Esophagus squamous epithelium (tissue), 5 donors: ENCODE results near the gene EDA. TPM values are rescaled to one million over a fixed set of nuclear protein-coding genes. Genes with fewer than 3 reads are reported as not detected.
"Not testable (repeated sequence)": the region's sequence is repeated elsewhere in the genome, so short reads cannot be mapped to it uniquely, and the experiment has no call there.

Experiments used
- DNase-seq: peaks from one replicate; lab custom pipeline; 2025; lab: John Stamatoyannopoulos, UW
- H3K27ac ChIP-seq, 4 donors: fragments of 200-600 bp; sonication (generic); one replicate each; pipeline ENCODE4 v1.5.1; 2016 to 2019; ENCODE audit warnings: mild to moderate bottlenecking in 1 of 4
- H3K27me3 ChIP-seq, 4 donors: fragments of 200-600 bp; sonication (generic); 1 replicate in 3 of 4; 2 replicates in 1 of 4; pipeline versions ENCODE4 v1.5.1 to v1.6.0; 2017 to 2021; ENCODE audit warnings: antibody characterized with exemption in 1 of 4
- H3K36me3 ChIP-seq, 3 donors: fragments of 200-600 bp; sonication (generic); one replicate each; pipeline ENCODE4 v1.5.1; 2016 to 2019
- H3K4me1 ChIP-seq, 3 donors: fragments of 200-600 bp; sonication (generic); one replicate each; pipeline ENCODE4 v1.5.1; 2017 to 2019
- H3K4me3 ChIP-seq, 4 donors: fragments of 200-600 bp; sonication (generic); 1 replicate in 3 of 4; 2 replicates in 1 of 4; pipeline ENCODE4 v1.5.1; 2016 to 2019; ENCODE audit warnings: mild to moderate bottlenecking in 2 of 4, moderate library complexity in 1 of 4
- H3K9me3 ChIP-seq, 3 donors: fragments of 200-600 bp; sonication (generic); one replicate each; pipeline ENCODE4 v1.5.1; 2016 to 2019
- POLR2A ChIP-seq, 4 donors: fragments of 450-650 bp; IDR thresholded peaks; one replicate each; pipeline ENCODE4 v1.6.1; 2017; ENCODE audit warnings: antibody characterized with exemption in 4 of 4, mild to moderate bottlenecking in 4 of 4, moderate library complexity in 3 of 4
- WGBS, 2 donors: methylation state at CpG; one replicate each; pipeline ENCODE4 v1.1.5; 2018; 5-methylcytosine and 5-hydroxymethylcytosine counted together
- intact Hi-C: fragments of 100-400 bp; cut with DNase I; formaldehyde crosslinking; loops from one replicate; pipeline ENCODE4 v1.15.0; 2022
- total RNA-seq, 4 donors: library from RNA; depleted of rRNA; stranded (reverse); fragments of >200 nt; gene quantifications; one replicate each; pipeline ENCODE4 v1.1.0, GENCODE V29; 2016
- TF ChIP-seq, protein P1 (sequence below), 6 experiments: fragments of 450-650 bp in 4 of 6; fragments of 200-600 bp in 2 of 6; sonication (generic) in 2 of 6; IDR thresholded peaks; one replicate each; pipeline ENCODE4 v1.5.1; 2016 to 2019; ENCODE audit warnings: antibody characterized with exemption in 6 of 6, mild to moderate bottlenecking in 4 of 6, moderate library complexity in 4 of 6
- donor health status: DM: yes; HTN: yes; CAD: no.

EDA gene
- total RNA-seq, 4 donors from 2014 or later: 1.5 to 2.9 (median 2.4) TPM

DNA sequence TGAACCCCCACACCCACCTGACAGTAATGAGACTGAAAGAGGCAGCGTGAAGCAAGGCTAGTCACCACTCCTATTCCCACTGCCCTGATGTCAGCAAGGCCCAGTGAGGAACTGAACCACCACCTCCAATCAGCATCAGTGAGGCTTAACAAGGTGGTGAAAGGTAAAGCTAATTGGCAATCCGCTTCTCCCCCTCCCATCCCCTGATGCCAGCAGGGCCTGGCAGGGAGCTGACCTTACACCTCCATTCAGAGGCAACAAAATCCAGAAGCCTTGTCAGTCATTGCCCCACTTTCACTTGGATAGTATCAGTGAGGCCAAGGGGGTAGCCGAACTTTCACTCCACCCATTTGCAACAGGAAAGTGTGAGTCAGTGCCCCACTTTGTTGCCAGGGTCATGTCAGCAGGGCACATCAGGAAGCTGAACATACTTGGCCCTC is 373.1 kb downstream of the EDA start:
- no peak for DNase-seq
- H3K27ac ChIP-seq: no peak overlapping the region
- WGBS, 2 donors: 50% methylated on average over 2 of the region's 3 CpGs; no CpG with 5 or more reads in 1 of the 2 donors
- no peaks in the 10 kb centered on the region for H3K9me3 ChIP-seq
- intact Hi-C loops: no loop called here
- H3K4me1 ChIP-seq: no peaks in the 10 kb centered on the region
- H3K36me3 ChIP-seq: no peaks in the 10 kb centered on the region
- TF ChIP-seq, protein P1, sequence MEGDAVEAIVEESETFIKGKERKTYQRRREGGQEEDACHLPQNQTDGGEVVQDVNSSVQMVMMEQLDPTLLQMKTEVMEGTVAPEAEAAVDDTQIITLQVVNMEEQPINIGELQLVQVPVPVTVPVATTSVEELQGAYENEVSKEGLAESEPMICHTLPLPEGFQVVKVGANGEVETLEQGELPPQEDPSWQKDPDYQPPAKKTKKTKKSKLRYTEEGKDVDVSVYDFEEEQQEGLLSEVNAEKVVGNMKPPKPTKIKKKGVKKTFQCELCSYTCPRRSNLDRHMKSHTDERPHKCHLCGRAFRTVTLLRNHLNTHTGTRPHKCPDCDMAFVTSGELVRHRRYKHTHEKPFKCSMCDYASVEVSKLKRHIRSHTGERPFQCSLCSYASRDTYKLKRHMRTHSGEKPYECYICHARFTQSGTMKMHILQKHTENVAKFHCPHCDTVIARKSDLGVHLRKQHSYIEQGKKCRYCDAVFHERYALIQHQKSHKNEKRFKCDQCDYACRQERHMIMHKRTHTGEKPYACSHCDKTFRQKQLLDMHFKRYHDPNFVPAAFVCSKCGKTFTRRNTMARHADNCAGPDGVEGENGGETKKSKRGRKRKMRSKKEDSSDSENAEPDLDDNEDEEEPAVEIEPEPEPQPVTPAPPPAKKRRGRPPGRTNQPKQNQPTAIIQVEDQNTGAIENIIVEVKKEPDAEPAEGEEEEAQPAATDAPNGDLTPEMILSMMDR (IDR thresholded peaks at IDR 0.05): no peak
- TF ChIP-seq POLR2A (IDR thresholded peaks at IDR 0.05): no peak
- no peaks in the 10 kb centered on the region for H3K27me3 ChIP-seq
- H3K4me3 ChIP-seq: no peak overlapping the region

DNA sequence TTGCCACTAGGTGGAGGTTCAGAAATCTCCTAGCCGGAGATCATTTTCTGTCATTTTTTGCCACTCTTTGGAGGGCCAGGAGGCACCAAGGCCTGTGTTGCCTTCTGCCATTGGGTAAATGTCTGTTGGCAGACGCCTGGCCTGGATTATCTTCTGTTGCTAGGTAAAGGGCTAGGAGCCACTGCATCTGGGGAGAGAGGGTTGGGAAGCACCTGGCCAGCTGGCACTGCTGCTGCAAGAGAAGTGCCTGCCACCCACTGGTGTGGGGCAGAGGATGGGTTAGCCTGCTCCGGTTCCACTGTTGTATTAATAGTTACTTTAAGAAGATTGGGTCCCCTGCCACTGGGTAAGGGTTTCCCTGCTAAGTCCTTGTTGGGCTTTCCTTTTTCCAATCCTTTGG is 375.8 kb downstream of the EDA start:
- no peak for TF ChIP-seq POLR2A (IDR thresholded peaks at IDR 0.05)
- TF ChIP-seq, protein P1 (IDR thresholded peaks at IDR 0.05): no peak
- no peaks in the 10 kb centered on the region for H3K9me3 ChIP-seq
- no peaks in the 10 kb centered on the region for H3K27me3 ChIP-seq
- no peaks in the 10 kb centered on the region for H3K4me1 ChIP-seq
- 78 to 100% methylated on average over 1 to 2 of the region's 3 CpGs for WGBS, 2 donors
- no peak overlapping the region for H3K27ac ChIP-seq
- H3K36me3 ChIP-seq: no peaks in the 10 kb centered on the region
- intact Hi-C loops: no loop called here
- DNase-seq: no peak
- H3K4me3 ChIP-seq: no peak overlapping the region

DNA sequence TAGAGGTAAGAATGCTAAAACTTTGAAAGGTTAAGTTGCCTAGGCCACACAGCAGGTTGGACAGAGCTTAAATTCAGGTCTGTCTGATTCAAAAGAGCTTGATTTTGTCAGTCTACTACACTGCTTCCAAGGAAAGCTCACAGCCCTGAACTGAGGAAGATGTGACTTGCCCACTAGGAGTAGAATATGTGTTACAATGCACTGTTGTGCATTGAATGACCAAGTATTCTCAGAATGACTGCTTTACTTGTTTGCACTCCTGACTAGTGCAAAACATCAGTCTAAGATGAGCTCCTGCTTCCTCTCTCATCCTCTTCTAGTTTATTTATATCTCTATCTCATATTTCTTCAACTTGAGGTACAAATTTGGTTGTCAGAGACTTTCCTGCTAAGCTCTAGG is 377.6 kb downstream of the EDA start:
- Histone ChIP-seq H3K27ac (no peak overlapping the region), H3K9me3 (no peaks in the 10 kb centered on the region), H3K36me3 (no peaks in the 10 kb centered on the region), H3K4me1 (no peaks in the 10 kb centered on the region), H3K4me3 (no peak overlapping the region), H3K27me3 (no peaks in the 10 kb centered on the region)
- intact Hi-C loops: no loop called here
- TF ChIP-seq POLR2A (IDR thresholded peaks at IDR 0.05): no peak
- TF ChIP-seq, protein P1 (IDR thresholded peaks at IDR 0.05): no peak
- no peak for DNase-seq

DNA sequence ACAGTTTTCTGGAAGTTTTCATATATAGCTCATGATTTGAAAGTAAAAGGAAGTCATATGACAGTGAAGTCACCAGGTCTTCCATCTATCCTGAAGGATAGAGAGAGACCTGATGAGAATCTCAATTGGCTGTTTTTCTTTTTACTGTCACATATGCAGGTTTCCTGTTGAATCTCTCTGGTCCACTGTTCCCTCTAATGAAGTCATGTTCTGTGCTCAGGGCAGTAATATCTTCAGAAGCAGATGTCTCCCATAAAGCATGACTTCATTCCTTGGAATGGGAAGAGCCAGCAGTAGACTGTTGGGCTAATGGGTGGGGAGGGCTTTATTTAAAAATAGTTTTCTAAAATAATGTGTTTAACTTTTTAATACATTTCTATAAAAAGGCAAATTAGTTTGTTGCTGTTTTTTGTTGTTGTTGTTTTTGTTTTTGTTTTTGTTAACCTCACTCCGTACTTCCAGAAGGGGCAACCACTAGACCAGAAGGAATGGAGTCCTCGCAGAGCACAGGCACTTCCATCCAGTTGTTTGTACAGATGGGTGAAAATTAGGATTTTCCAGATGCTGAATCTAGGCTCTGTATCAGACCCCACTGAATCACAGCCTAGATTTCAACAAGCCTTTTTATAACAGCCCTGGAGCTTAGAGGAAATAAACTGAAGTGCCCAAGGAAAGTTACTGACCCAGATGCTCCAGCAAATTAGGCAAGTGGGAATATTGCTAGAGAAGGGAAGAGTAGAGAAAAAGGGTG is 379.6 kb downstream of the EDA start:
- WGBS, 2 donors: 73 to 85% methylated on average over 2 of the region's 2 CpGs
- no peak for DNase-seq

DNA sequence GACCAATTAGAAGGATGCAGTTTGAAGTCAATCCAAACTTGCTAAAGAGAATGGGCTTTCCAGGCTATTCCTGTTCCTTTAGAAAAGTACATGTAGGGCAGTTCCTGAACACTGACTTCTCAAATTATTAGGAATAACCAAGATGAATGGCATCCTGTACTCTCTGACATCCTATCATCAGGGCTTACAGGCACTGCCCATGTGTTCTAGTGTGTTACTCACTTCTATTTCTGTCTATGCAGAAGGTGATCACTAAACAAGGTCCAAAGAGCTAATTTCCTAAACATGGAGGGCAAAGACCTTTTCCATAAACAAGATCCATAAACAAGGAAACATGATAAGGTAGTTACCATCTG is 380.2 kb downstream of the EDA start:
- Histone ChIP-seq H3K4me1 (no peaks in the 10 kb centered on the region), H3K36me3 (no peaks in the 10 kb centered on the region), H3K27me3 (no peaks in the 10 kb centered on the region), H3K9me3 (no peaks in the 10 kb centered on the region), H3K27ac (no peak overlapping the region), H3K4me3 (no peak overlapping the region)
- intact Hi-C loops: no loop called here
- TF ChIP-seq, protein P1 (IDR thresholded peaks at IDR 0.05): no peak
- TF ChIP-seq POLR2A (IDR thresholded peaks at IDR 0.05): no peak
- DNase-seq: no peak

More for the DNA sequence above, 379.6 kb downstream of the EDA start:
- no peak overlapping the region for H3K27ac ChIP-seq
- H3K27me3 ChIP-seq: no peaks in the 10 kb centered on the region
- H3K4me3 ChIP-seq: no peak overlapping the region
- no peaks in the 10 kb centered on the region for H3K9me3 ChIP-seq
- TF ChIP-seq POLR2A (IDR thresholded peaks at IDR 0.05): no peak
- TF ChIP-seq, protein P1 (IDR thresholded peaks at IDR 0.05): no peak
- no peaks in the 10 kb centered on the region for H3K36me3 ChIP-seq
- H3K4me1 ChIP-seq: no peaks in the 10 kb centered on the region
- intact Hi-C loops: no loop called here

DNA sequence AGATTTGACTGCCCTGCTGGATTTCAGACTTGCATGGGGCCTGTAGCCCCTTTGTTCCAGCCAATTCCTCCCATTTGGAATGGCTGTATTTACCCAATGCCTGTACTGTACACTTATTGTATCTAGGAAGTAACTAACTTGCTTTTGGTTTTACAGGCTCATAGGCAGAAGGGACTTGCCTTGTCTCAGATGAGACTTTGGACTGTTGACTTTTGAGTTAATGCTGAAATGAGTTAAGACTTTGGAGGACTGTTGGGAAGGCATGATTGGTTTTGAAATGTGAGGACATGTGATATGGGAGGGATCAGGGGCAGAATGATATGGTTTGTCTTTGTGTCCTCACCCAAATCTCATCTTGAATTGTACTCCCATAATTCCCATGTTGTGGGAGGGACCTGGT is 382.4 kb downstream of the EDA start:
- intact Hi-C loops, DNase-seq, H3K4me1 ChIP-seq, H3K36me3 ChIP-seq, H3K27me3 ChIP-seq, H3K4me3 ChIP-seq, H3K27ac ChIP-seq, H3K9me3 ChIP-seq: not testable (repeated sequence)
